LoVo (cell line): Measurements from ENCODE around the gene AUNIP.
A peak's percentile ranks its signal among the peaks of the same experiment; 100 is the strongest.

ENCODE experiments used
- DNase-seq: peaks from one replicate; pipeline ENCODE4 v3.0.0-alpha.2; 2016; ENCODE audit warnings: low spot score

Gene AUNIP

DNA sequence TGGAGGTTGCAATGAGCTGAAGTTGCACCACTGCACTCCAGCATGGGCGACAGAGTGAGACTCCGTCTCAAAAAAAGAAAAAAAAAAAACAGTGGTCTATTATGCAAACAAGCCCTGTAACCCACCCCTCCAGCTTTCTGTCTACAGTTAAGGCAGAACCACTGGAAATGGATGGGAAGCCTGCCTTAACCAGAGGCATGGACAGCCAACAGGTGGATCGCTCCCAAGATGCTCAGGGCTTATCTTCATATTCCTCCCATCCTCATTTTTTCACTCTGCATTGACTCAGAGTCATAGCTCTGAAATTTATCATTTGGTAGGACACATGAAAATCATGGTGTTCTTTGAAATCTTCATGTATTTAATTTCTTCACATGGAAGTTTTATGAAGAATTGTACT, 30.8 kb downstream of the AUNIP start:
- no peak for DNase-seq

DNA sequence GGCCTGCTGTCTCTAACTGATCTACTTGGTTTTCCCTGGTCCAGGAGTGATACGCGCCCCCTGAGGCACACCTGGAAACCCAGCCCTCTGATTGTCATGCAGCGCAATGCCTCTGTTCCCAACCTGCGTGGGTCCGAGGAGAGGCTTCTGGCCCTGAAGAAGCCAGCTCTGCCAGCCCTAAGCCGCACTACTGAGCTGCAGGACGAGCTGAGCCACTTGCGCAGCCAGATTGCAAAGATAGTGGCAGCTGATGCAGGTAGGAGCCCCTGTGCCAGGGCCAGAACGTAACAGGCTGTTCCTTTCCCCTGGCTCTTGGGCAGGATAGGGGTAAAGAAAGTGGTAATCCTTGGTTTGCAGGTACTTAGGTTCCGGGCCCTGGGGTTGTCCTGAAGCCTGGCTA, 32.7 kb downstream of the AUNIP start:
- no peak for DNase-seq

GRCh38 chr1:25825605-25826004, 33.7 kb downstream of the AUNIP start:
- no peak for DNase-seq

DNA sequence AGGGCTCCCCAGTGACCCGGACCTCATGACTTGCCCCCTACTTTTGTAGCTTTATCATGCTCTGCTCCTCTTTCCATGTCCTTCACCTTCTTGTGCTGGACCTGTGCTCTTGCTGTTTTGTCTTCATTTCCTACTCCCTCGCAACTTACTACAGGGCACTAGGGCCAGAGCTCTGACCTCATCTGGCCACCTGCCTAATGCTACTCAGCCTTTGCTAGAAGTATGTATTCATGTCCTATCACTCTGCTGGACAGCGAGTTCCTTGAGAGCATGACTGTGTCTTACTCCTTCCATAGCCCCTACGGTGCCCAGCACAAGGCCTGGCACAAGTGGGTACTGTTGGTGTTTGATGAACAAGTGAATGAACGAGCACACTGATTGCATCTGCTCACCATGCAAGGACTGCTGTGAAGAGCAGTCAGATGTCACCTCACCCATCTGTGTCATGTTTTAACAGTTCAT, 37.6 kb downstream of the AUNIP start:
- DNase-seq, result no peak

GRCh38 chr1:25821112-25821476, 38.2 kb downstream of the AUNIP start:
- DNase-seq, result no peak

DNA sequence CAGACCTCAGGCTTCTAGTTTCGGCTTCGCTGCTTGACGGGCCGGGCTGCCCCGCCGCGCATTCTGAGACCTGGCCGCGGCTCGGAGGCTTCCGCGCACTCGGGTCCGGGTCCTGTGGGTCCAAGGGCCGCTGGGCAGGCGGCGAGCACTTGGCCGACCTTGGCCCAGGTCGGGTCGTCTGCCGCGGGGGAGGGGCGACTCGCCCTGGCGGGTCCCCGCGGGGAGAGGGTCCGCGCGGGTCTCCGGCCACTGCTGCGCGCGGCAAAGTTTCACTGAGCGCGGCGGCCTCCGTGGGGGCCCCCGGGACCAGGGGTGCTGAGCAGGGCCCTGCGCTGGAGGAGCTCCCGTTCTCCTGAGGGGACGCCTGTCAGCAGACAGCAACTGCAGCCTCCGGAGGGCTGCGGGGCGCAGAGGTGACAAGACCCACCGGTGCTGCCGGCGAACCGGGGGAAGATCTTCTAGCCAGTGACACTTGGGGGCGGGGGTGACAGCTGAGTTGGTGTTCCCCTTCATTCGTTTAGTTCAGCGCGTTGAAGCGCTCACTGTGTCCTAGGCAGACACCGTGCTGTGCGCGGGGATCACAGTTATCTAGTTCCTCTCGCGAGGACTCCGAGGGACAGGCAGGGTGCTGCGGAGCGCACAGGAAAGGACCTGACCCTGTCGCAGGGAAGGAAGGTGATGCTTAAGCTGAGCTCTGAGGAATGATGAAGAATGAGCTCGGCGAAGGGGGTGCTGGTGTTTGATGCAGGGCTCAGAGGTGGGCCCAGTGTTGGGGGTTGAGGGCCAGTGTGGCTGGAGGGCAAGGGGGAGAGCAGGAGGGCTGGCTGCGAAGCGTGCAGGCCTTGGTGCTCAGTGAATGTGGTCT, 38.8 kb downstream of the AUNIP start:
- peak; percentile 57 for DNase-seq

DNA sequence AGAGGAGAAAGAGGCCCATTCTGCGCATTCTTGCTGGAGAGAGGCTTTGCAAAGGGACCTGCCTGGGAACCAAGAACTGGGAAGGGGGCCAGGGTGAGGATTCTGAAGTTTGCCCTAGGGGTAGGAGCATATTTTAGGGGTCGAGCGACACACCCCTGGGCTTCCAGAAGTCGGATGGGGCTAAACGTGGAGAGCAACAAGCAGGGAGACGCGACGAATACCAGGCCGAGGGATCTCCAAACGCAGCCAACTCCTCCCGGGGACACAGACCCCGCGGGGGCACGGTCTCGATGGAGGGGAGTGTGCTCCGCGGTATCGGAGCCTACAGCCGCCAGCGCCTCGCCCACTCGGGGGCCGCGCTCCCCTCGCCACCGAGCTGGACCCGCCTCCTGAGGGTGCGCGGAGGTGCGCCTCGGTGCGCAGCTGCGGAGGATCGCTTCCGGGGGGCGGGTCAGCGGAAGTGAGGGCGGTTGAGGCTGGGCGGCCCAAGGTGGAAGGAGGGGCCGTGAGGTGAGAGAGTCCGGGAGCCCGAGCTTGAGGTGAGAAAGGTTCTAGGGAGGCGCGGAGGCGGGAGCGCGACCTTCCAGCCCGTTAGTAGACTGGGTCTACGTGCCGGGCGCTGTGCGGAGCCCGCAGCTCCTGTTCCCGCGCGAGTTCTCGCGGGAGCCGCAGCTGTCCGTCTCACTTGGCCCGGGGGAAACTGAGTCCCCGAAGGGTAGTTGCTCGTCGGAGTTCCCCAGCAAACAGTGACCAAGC, 39.6 kb downstream of the AUNIP start, which contains the start of gene MTFR1L:
MTFR1L (plus strand) TSS at position 464 of the 756 bp plus-strand sequence. CDS start 3,151 bp downstream, outside the sequence.
- DNase-seq, result peak; percentile 91

DNA sequence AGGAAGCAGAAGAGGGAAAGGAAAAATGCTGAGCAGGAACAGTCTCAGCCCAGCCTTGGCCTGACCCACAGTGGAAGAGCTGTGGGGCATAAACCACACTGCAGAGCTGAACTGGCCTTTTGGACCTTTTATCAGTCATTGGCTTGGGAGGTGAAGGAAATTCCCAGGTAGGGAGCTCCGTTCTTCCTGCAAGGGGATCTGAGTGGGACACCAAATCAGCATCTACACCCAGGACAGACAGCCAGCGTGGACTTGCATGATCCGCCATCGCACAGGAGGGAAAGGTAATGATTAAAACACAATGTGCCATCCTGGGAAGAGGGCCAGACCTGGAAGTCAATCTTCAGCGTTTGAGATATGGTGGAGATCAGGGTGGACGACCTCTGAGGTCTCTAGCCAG, 40.7 kb downstream of the AUNIP start:
- no peak for DNase-seq

GRCh38 chr1:25817840-25818501, 41.3 kb downstream of the AUNIP start:
- peak; percentile 35 for DNase-seq

DNA sequence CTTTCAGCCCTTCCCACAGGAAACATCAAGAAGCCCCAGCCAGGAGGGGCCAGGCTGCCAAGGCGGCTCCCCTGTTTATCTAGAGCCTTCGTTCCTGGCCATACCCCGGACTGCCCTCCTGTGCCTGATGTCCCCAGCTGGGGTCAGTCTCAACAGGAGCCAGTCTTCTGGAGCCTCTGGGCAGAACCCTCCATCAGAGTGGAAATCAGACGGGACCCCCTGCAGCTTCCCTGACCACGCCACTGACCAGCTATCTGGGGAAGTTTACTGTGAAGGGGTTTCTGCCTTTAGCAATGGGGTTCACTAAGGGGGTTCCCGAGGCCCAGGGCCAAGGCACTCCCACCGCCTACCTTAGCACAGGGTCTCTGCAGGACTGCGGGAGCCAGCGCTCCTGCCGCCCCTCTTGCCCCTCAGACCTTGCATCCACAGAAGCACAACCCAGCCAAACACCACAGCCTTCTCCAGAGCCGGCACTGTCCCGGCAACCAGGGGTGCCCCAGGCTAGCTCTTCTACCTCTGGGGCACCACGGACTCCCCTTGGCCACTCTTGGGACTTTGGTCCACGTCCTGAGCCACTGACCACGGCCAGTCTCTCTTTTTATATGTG, 43.0 kb downstream of the AUNIP start:
- no peak for DNase-seq

- no peak for DNase-seq
These were observed 43.8 kb downstream of the AUNIP start for GRCh38 chr1:25815208-25816111.

DNA sequence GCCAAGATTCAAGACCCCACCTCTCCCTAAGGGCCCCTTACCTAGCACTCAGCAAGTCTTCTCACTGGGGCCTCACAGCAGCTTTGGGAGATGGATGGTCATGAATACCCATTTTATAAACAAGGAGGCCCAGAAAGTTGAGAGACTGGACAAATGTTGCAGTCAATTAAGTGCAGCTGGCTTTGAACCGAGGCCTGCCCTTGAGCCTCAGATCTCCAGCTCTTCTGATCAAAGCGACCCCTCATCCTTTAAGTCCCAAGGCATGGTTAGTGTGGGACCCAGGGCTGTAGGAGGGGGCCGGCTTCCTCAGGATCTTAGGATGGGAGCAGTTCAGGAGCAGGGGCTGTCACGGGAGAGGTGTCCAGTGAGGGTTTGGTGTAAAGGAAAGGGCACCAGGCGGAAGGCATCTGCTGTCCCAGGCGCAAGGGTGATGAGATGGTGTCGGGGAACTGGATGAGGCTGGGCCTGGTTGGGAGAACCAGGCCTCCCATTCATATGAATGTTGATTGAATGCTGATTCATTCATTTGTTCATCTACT, 44.6 kb downstream of the AUNIP start:
- DNase-seq, result no peak

- no peak for DNase-seq
These were observed 45.4 kb downstream of the AUNIP start for GRCh38 chr1:25813734-25814471.

DNA sequence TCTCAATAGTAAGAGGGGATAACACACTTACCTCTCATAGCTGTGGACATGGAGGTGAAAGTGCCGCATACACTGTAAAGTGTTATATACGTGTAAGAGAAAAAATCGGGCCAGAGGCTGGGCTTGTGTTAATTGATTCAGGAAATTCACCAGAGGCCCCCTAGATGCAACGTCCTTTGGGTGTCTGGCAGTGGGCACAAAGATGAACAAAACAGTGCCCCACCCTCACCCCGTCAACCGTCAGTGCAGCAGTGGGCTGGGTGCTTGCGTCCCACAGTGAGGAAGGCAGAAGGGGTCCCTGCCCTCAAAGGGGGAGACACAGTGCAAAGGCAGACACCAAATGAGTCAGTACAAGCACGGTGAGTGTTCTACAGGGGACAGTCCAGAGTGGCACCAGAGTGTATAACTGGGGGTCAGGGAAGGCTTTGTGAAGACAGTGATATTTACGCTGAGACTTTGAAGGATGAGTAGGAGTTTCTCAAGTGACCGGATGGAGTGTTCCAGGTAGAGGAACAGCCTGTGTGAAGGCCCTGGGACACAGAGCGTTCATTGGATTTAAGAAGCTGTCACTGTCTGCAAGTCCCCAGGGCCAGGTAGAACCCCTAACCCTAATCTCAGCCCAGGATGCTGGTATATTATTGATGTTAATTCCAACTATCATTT, 46.1 kb downstream of the AUNIP start:
- DNase-seq, result no peak

GRCh38 chr1:25811384-25812082, 47.7 kb downstream of the AUNIP start:
- no peak for DNase-seq

- peak; percentile 55 for DNase-seq
These were observed 48.6 kb downstream of the AUNIP start for GRCh38 chr1:25810341-25811299.

GRCh38 chr1:25809929-25810328, 49.3 kb downstream of the AUNIP start:
- DNase-seq, result no peak
